Bone marrow (tissue), 2 donors: ENCODE results near the gene NEK9.
"Not testable (repeated sequence)": the region's sequence is repeated elsewhere in the genome, so short reads cannot be mapped to it uniquely, and the experiment has no call there.

Source experiments
- DNase-seq, 2 donors: peaks; one replicate each; lab custom pipeline; 2025; lab: John Stamatoyannopoulos, UW

NEK9 gene

GRCh38 chr14:75143761-75144527 is 17.1 kb upstream of the NEK9 start:
- no peak for DNase-seq

DNA sequence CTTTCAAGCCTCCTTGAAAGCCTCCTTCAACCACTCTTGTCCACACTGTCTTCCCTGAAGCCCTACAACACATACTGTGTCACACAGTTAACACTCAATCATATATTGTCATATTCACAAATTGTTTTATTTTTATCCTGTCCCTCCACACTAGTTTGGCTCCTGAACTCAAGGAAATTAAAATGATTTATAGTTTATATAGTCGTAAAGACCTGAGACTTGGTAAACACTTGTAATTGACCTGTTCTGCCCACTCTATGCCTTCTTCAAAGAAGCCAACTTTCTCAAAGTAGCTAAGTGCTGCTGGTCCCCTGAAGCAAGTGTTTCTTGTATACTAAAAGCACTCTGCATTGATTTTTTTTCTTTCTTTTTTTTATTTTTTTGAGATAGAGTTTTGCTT is 15.6 kb upstream of the NEK9 start:
- no peak for DNase-seq

DNA sequence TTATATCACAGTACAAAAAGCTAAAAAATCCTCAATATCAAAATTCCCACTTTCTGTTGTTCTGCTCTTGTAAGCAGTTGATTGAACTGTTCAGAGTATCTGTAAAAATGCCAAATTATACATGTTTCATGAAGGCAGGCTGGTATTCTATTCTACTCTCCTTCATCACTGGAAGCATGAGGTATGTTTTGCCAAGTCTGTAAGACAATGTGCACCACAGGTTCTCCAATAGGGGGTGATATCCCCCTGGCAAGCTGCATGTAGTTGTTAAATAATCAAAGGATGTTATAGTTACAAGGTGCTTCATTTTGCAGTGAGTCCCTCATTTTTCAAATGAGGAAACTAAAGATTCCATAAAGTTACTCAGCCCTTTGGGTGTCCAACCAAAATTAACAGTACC is 15.1 kb upstream of the NEK9 start:
- DNase-seq, result no peak

DNA sequence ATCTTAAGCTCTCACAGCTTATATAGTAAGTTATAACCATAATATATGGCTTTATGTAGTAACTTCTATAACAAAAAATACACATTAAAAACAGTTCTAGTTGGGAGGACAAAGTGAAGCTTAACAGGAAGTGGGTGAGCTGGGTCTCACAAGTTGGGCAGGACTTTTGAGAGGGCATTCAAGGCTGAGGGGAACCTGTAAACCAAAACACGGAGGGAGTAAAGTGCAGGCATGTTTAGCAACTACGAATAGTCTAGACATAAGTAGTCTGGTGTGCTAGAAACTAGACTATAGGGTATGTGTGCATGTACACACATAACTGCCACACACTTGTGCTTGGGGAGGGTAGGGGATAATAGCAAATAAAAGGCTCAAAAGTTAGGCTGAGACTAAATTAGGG is 14.2 kb upstream of the NEK9 start:
- DNase-seq, result no peak

DNA sequence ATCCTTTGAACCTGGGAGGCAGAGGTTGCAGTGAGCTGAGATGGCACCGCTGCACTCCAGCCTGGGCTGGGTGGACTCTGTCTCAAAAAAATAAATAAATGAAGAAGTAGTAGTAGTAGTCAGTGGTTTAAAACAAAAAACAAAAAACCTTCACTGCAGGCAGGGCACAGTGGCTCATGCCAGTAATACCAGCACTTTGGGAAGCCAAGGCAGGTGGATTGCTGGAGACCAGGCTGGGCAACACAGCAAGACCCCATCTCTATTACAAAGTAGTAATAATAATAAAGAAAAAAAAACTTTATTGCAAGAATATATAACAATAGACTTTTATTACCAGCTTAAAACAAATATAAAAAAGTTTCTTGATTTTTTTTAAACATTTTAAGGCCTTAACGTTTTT is 13.8 kb upstream of the NEK9 start:
- DNase-seq, result no peak

DNA sequence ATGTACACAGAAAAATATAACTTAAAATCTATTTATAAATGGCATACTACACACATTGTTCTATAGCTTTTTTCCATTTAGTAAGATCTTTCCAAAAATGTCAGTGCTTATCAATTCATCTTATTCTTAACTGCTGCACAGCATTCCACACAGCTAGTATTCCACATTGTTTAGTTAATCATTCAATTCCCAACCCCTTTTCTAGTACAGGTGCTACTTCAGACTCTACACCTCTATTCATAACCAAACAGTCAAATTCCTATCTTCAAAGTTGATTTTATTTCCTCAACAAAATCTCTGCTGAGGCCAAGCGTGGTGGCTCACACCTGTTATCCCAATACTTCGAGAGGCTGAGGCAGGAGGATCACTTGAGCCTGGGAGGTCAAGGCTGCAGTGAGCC is 12.3 kb upstream of the NEK9 start:
- DNase-seq, result no peak

DNA sequence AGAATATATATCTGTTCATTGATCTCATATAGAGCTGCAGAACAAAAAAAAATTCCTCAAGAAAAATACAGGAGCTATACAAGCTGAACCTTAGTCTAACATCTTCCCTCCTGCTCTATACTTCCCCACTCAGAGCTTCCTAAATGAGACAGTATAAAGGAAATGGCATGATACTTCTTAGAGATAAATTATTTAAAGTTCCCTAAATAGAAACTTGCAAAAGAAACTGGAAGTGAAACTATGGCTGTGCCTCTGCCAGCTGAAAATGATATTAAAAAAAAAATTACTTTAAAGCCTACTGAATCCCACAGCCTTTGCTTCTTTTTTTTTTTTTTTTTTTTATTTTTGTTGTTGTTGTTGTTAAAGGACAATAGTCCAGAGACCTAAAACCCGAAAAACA is 11.6 kb upstream of the NEK9 start:
- DNase-seq, result peak in 1 of 2 donors; percentile 81

DNA sequence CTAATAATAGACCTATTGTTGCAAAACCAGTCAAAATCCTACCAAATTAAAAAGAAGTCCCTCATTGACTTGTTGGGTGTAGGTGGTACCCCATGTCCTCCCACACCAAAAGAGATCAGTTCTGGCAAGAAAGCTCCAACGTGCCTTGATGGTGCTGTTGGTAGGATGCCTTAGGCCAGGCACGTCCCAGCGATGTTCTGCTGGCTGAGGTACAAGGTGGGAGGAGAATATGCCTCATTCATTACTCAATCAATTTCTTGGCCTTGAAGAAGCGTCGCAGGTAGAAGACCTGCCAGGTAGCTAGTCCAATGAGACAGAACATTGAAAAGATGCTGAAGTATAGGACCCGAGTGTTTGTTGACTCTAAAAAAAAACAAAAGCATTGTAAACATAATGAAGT is 7.8 kb upstream of the NEK9 start:
- no peak for DNase-seq

- no peak for DNase-seq
Observed at GRCh38 chr14:75133597-75133996, 6.7 kb upstream of the NEK9 start.

GRCh38 chr14:75132382-75133086 is 5.7 kb upstream of the NEK9 start:
- peak in 1 of 2 donors; percentile 81 for DNase-seq

DNA sequence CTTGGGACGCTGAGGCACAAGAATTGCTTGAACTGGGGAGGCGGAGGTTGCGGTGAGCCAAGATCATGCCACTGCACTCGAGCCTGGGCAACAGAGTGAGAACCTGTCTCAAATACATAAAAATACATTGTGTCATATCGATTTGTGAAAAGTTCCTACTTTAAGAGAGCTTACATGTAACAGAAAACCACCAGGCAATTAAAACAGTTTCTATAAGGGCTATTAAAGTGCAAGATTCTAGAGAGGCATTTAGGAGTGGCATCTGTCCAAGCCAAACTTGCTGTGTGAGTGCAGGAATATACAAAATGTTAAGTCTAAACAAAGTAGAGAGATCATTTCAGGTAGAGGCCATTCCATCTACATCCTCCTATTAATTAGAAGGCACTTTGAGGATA is 1.7 kb upstream of the NEK9 start:
- DNase-seq, result no peak

- no peak for DNase-seq
Observed at GRCh38 chr14:75127903-75128595, 1.2 kb upstream of the NEK9 start.

DNA sequence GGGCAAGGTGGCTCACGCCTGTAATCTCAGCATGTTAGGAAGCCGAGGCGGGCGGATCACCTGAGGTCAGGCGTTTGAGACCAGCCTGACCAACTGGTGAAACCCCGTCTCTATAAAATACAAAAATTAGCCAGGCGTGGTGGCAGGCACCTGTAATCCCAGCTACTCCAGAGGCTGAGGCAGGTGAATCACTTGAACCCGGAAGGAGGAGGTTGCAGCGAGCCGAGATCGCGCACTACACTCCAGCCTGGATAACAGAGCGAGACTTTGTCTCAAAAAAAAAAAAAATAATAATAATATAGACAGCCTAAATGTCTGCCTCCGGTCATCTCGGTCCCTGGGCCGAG is 599 bp upstream of the NEK9 start:
- not testable (repeated sequence) for DNase-seq

DNA sequence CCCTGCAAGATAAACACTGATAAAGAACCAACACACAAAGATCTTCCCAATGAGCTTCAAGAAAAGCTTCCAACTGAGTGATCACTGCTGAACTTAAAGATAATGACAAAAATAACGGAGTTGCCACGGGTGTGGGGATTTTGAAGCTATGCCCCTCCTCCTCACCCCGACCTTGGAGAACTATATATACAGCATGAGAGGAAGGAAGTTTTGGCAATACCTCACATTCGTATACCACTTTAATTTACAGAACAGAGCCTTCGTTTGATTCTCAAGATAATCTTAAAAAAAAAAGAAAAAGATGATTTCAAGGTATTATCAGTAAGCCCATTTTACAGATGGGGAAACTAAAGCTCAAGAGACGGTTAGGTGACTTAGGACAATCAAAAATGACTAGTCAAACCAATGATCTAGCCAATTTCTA is 715 bp downstream of the NEK9 start:
- DNase-seq, result no peak

DNA sequence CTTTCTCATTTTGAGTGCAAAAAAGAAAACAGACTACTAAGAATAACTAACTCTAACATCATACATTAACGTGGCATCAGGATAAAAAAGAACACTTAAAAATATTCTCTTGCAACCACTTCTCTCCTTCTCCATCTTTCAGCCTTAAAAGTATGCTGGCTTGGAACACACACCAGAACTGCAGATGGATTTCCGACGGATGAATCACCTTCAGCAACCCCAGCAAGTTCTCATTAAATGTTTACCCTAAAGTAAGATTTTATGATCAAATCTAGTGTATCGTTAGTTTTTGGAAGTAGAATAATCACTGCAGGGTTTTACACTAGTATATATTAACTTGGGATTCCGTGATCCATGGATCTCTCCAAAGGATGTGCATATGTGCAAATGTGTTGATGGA is 1.2 kb downstream of the NEK9 start:
- no peak for DNase-seq

- DNase-seq, result peak in 1 of 2 donors; percentile 78
Observed at GRCh38 chr14:75123991-75124390, 2.9 kb downstream of the NEK9 start.

DNA sequence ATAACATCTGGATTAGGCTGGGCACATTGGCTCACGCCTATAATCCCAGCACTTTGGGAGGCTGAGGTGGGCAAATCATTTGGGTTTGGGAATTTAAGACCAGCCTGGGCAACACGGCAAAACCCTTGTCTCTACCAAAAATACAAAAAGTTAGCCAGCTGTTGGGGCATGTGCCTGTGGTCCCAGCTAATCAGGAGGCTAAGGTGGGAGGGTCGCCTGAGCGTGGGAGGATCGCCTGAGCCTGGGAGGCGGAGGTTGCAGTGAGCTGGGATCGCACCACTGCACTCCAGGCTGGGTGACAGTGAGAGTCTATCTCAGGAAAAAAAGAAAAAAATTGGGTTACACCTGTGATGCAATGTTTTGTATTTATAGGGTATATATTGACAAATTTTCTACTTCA is 5.3 kb downstream of the NEK9 start:
- DNase-seq, result no peak

- peak in 1 of 2 donors; percentile 16 for DNase-seq
Observed at GRCh38 chr14:75120541-75121291, 6.1 kb downstream of the NEK9 start.

- no peak for DNase-seq
Observed at GRCh38 chr14:75119056-75119455, 7.8 kb downstream of the NEK9 start.

GRCh38 chr14:75113932-75114539 is 12.8 kb downstream of the NEK9 start:
- DNase-seq, result no peak

GRCh38 chr14:75109877-75110276 is 17.0 kb downstream of the NEK9 start:
- no peak for DNase-seq

DNA sequence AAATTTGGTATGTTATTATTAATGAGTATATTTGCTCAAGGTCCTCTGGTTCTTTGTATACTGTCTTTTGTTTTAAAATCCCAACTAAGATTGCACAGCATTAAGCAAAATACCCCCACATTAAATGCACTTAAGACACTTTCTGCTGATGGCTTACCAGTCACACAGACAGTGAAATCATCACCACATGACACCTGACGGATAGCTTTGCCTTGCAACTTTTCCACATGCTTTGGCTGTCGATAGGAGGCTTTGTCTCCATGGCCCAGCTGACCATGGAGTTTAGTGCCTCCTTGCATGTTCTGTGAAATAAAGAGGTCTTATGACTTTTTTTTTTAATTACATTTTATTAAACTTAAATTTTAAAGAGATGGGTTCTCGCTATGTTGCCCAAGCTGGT is 19.7 kb downstream of the NEK9 start:
- DNase-seq, result no peak
